ENCODE data around the gene KCTD10. TPM values are rescaled to one million over a fixed set of nuclear protein-coding genes. Genes with fewer than 3 reads are reported as not detected.
"Not testable (repeated sequence)": the region's sequence is repeated elsewhere in the genome, so short reads cannot be mapped to it uniquely, and the experiment has no call there.

The KCTD10 gene
- polyA plus RNA-seq, 1 of the 3 experiments (the other 2 are of a cell fraction), result 66.9 TPM

GRCh38 chr12:109440851-109441490 is 36.1 kb downstream of the KCTD10 start:
- ChIA-PET CTCF (interaction anchor here (1.3 to 1.7 kb wide), 3 partner anchors 8 to 405 kb away, joined by 3 to 11 read pairs (median 8); no protein-coding TSS in a partner anchor), POLR2A (no interaction called here)
- Histone ChIP-seq H2AFZ (ENCODE audit: low read depth) (no peak overlapping the region), H3K36me3 (replicated peaks in 1 of 2; ENCODE audit: control insufficient read depth in 1 of 2, insufficient read depth in 2 of 2, low read length in 1 of 2) (peaks cover 6 to 12% of the 10 kb centered on the region in 2 experiments), H3K9me3 (no peaks in the 10 kb centered on the region), H3K79me2 (ENCODE audit: insufficient read depth) (no peaks in the 10 kb centered on the region), H3K4me1 (ENCODE audit: control insufficient read depth in 1 of 2, insufficient read depth in 2 of 2, low read depth in 1 of 2, low read length in 1 of 2) (peaks cover 0 to 5% of the 10 kb centered on the region in 2 experiments; a peak in 1 of 4 replicates), H3K9ac (no peak overlapping the region), H3K9me2 (no peaks in the 10 kb centered on the region), H3K27ac (ENCODE audit: low read depth in 2 of 2, low read length in 1 of 2) (no peak overlapping the region), H3F3A (replicated peaks; ENCODE audit: insufficient read depth) (peaks cover 5% of the 10 kb centered on the region), H3K4me2 (no peak overlapping the region), H3K4me3 (ENCODE audit: low read depth in 2 of 2, low read length in 1 of 2) (no peak overlapping the region), H4K20me1 (ENCODE audit: insufficient read depth) (no peaks in the 10 kb centered on the region), H3K27me3 (ENCODE audit: insufficient read depth) (no peaks in the 10 kb centered on the region)
- 74% methylated on average over 7 of the region's 9 CpGs for WGBS (ENCODE audit: low lambda C conversion rate)
- TF ChIP-seq POLR2AphosphoS5 (IDR thresholded peaks at IDR 0.05; ENCODE audit: low read depth, low read length) (no peak), GATA2 (CRISPR knock-in tag; IDR thresholded peaks at IDR 0.05) (no peak), MAX (IDR thresholded peaks at IDR 0.05; ENCODE audit: low read depth) (no peak), MEF2A (IDR thresholded peaks at IDR 0.05; ENCODE audit: borderline replicate concordance, low read depth) (no peak), CHD2 (IDR thresholded peaks at IDR 0.05; ENCODE audit: low read length, partially characterized antibody) (no peak), SMC3 (IDR thresholded peaks at IDR 0.05; ENCODE audit: low read depth, low read length) (no peak), RCOR1 (IDR thresholded peaks at IDR 0.05; ENCODE audit: low read length) (no peak)
- peak; percentile 57 for DNase-seq

- H3K4me2 ChIP-seq; H4K20me1 ChIP-seq (ENCODE audit: insufficient read depth); H3K9me3 ChIP-seq; H3K27ac ChIP-seq (ENCODE audit: low read depth in 2 of 2, low read length in 1 of 2); H3F3A ChIP-seq (replicated peaks; ENCODE audit: insufficient read depth); H3K79me2 ChIP-seq (ENCODE audit: insufficient read depth); H3K4me3 ChIP-seq (ENCODE audit: low read depth in 2 of 2, low read length in 1 of 2); H3K36me3 ChIP-seq (replicated peaks in 1 of 2; ENCODE audit: control insufficient read depth in 1 of 2, insufficient read depth in 2 of 2, low read length in 1 of 2); POLR2A ChIA-PET; DNase-seq; H2AFZ ChIP-seq (ENCODE audit: low read depth); H3K4me1 ChIP-seq (ENCODE audit: control insufficient read depth in 1 of 2, insufficient read depth in 2 of 2, low read depth in 1 of 2, low read length in 1 of 2); H3K9ac ChIP-seq; H3K27me3 ChIP-seq (ENCODE audit: insufficient read depth); H3K9me2 ChIP-seq: not testable (repeated sequence)
- CTCF ChIA-PET, result interaction anchor here (1.6 kb wide), 1 partner anchor 13 kb away, joined by 11 read pairs; no protein-coding TSS in a partner anchor
- 95% methylated on average over 13 of the region's 13 CpGs for WGBS (ENCODE audit: low lambda C conversion rate)
Measured at GRCh38 chr12:109439951-109440350, 37.1 kb downstream of the KCTD10 start.

DNA sequence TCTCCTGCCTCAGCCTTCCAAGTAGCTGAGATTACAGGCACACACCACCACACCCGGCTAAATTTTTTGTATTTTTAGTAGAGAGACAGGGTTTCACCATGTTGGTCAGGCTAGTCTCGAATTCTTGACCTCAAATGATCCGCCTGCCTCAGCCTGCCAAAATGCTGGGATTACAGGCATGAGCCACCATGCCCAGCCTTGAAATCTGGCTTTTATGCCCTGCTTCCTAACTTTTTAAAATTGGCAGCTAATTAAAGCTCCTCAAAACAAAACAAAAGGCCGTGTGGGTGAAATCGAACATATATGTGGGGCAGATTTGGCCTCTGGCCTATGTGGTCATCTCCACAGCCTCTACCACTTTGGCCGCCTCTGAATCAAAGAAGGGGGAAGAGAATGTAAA is 37.9 kb downstream of the KCTD10 start:
- H3K9me3 ChIP-seq, result no peaks in the 10 kb centered on the region
- no peaks in the 10 kb centered on the region for H3K27me3 ChIP-seq (ENCODE audit: insufficient read depth)
- no peak overlapping the region for H3K27ac ChIP-seq (ENCODE audit: low read depth in 2 of 2, low read length in 1 of 2)
- H3K79me2 ChIP-seq (ENCODE audit: insufficient read depth), result no peaks in the 10 kb centered on the region
- DNase-seq, result no peak
- no peak overlapping the region for H3K4me2 ChIP-seq
- no peaks in the 10 kb centered on the region for H3K36me3 ChIP-seq (replicated peaks in 1 of 2; ENCODE audit: control insufficient read depth in 1 of 2, insufficient read depth in 2 of 2, low read length in 1 of 2)
- H2AFZ ChIP-seq (ENCODE audit: low read depth), result no peak overlapping the region
- TF ChIP-seq MAX (IDR thresholded peaks at IDR 0.05; ENCODE audit: low read depth) (no peak), FOXJ3 (CRISPR knock-in tag; IDR thresholded peaks at IDR 0.05) (no peak), YY1 (IDR thresholded peaks at IDR 0.05; ENCODE audit: low read depth) (no peak), CHD2 (IDR thresholded peaks at IDR 0.05; ENCODE audit: low read length, partially characterized antibody) (no peak), IRF3 (IDR thresholded peaks at IDR 0.05; ENCODE audit: low read depth, low read length) (no peak), GATA2 (CRISPR knock-in tag; IDR thresholded peaks at IDR 0.05) (no peak), GABPA (IDR thresholded peaks at IDR 0.05; ENCODE audit: low read depth) (no peak), TCF12 (IDR thresholded peaks at IDR 0.05) (no peak)
- TF ChIP-seq, protein P1, sequence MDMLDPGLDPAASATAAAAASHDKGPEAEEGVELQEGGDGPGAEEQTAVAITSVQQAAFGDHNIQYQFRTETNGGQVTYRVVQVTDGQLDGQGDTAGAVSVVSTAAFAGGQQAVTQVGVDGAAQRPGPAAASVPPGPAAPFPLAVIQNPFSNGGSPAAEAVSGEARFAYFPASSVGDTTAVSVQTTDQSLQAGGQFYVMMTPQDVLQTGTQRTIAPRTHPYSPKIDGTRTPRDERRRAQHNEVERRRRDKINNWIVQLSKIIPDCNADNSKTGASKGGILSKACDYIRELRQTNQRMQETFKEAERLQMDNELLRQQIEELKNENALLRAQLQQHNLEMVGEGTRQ (IDR thresholded peaks at IDR 0.05; ENCODE audit: borderline replicate concordance, low read depth, low read length), result no peak
- H3K4me1 ChIP-seq (ENCODE audit: control insufficient read depth in 1 of 2, insufficient read depth in 2 of 2, low read depth in 1 of 2, low read length in 1 of 2), result peaks cover 0 to 5% of the 10 kb centered on the region in 2 experiments; a peak in 1 of 4 replicates
- no peaks in the 10 kb centered on the region for H3K9me2 ChIP-seq
- H3F3A ChIP-seq (replicated peaks; ENCODE audit: insufficient read depth), result no peaks in the 10 kb centered on the region
- WGBS (ENCODE audit: low lambda C conversion rate), result 91% methylated on average over 6 of the region's 6 CpGs
- no peak overlapping the region for H3K9ac ChIP-seq
- ChIA-PET CTCF (interaction anchor here (1.0 to 1.6 kb wide), 2 partner anchors 9 to 11 kb away, joined by 4 to 6 read pairs; no protein-coding TSS in a partner anchor), POLR2A (no interaction called here)
- H4K20me1 ChIP-seq (ENCODE audit: insufficient read depth), result no peaks in the 10 kb centered on the region
- no peak overlapping the region for H3K4me3 ChIP-seq (ENCODE audit: low read depth in 2 of 2, low read length in 1 of 2)
